Stimulated activated memory B cell treated with anti-CD40 and anti-IgM and Interleukin-4, amounts not matched to agents 10 μg/mL and 1 μg/mL and 100 μg/mL, for 72 hours (primary cell): ENCODE measurements around the gene RFPL1.
"Not testable (repeated sequence)": the region's sequence is repeated elsewhere in the genome, so short reads cannot be mapped to it uniquely, and the experiment has no call there.

ENCODE experiments used
- ATAC-seq: fragments of 150-1000 bp; cut with Tn5 transposase; 2 replicates; pipeline ENCODE4 v1.10.0; 2021
- H3K27ac Mint-ChIP-seq: one replicate; pipeline ENCODE4 v1.8.0; 2022; ENCODE audit warnings: mild to moderate bottlenecking, mixed read lengths
- H3K27me3 Mint-ChIP-seq: one replicate; pipeline ENCODE4 v1.8.0; 2022; ENCODE audit warnings: mixed read lengths
- H3K36me3 Mint-ChIP-seq: one replicate; pipeline ENCODE4 v1.8.0; 2022; ENCODE audit warnings: mixed read lengths
- H3K4me1 Mint-ChIP-seq: one replicate; pipeline ENCODE4 v1.8.0; 2022; ENCODE audit warnings: mixed read lengths
- H3K4me3 Mint-ChIP-seq: one replicate; pipeline ENCODE4 v1.8.0; 2022; ENCODE audit warnings: mild to moderate bottlenecking, moderate library complexity, mixed read lengths
- H3K9me3 Mint-ChIP-seq: one replicate; pipeline ENCODE4 v1.8.0; 2022; ENCODE audit warnings: mixed read lengths

Gene RFPL1

GRCh38 chr22:29438283-29438682, at the start of gene RFPL1:
TSS of gene RFPL1 (plus strand) at chr22:29438583.
- H3K4me3 Mint-ChIP-seq, H3K36me3 Mint-ChIP-seq, H3K9me3 Mint-ChIP-seq, H3K27ac Mint-ChIP-seq, H3K4me1 Mint-ChIP-seq, ATAC-seq: not testable (repeated sequence)
- H3K27me3 Mint-ChIP-seq: peaks cover 50% of the 10 kb centered on the region

- ATAC-seq: peak; percentile 5
- H3K4me3 Mint-ChIP-seq: peak overlapping the region; percentile 96
- peak overlapping the region; percentile 96 for H3K27ac Mint-ChIP-seq
- peaks cover 57% of the 10 kb centered on the region for H3K4me1 Mint-ChIP-seq
- peaks cover 22% of the 10 kb centered on the region for H3K36me3 Mint-ChIP-seq
- no peaks in the 10 kb centered on the region for H3K27me3 Mint-ChIP-seq
- no peaks in the 10 kb centered on the region for H3K9me3 Mint-ChIP-seq
Observed at GRCh38 chr22:29388759-29389090, 49.7 kb upstream of the RFPL1 start.

- H3K9me3 Mint-ChIP-seq: no peaks in the 10 kb centered on the region
- H3K27me3 Mint-ChIP-seq: no peaks in the 10 kb centered on the region
Observed at GRCh38 chr22:29390270-29390669, 48.1 kb upstream of the RFPL1 start.

GRCh38 chr22:29391546-29391945, 46.8 kb upstream of the RFPL1 start:
- peaks cover 44% of the 10 kb centered on the region for H3K4me1 Mint-ChIP-seq
- no peak for ATAC-seq
- no peak overlapping the region for H3K27ac Mint-ChIP-seq
- H3K36me3 Mint-ChIP-seq: peaks cover 6% of the 10 kb centered on the region
- no peaks in the 10 kb centered on the region for H3K9me3 Mint-ChIP-seq
- no peak overlapping the region for H3K4me3 Mint-ChIP-seq
- H3K27me3 Mint-ChIP-seq: no peaks in the 10 kb centered on the region

More at GRCh38 chr22:29390270-29390669, 48.1 kb upstream of the RFPL1 start:
- Mint-ChIP-seq H3K4me3 (no peak overlapping the region), H3K36me3 (peaks cover 8% of the 10 kb centered on the region), H3K27ac (no peak overlapping the region), H3K4me1 (peaks cover 52% of the 10 kb centered on the region)
- no peak for ATAC-seq

- H3K4me3 Mint-ChIP-seq: no peak overlapping the region
Observed at GRCh38 chr22:29393019-29393608, 45.3 kb upstream of the RFPL1 start.

GRCh38 chr22:29394931-29395581, 43.3 kb upstream of the RFPL1 start:
- Mint-ChIP-seq H3K4me3 (no peak overlapping the region), H3K9me3 (no peaks in the 10 kb centered on the region), H3K36me3 (no peaks in the 10 kb centered on the region), H3K27me3 (no peaks in the 10 kb centered on the region), H3K27ac (peak overlapping the region; percentile 9), H3K4me1 (peaks cover 23% of the 10 kb centered on the region)
- ATAC-seq: peak; percentile 87

More at GRCh38 chr22:29393019-29393608, 45.3 kb upstream of the RFPL1 start:
- Mint-ChIP-seq H3K4me1 (peaks cover 33% of the 10 kb centered on the region), H3K36me3 (no peaks in the 10 kb centered on the region), H3K9me3 (no peaks in the 10 kb centered on the region), H3K27ac (peak overlapping the region; percentile 31), H3K27me3 (no peaks in the 10 kb centered on the region)
- ATAC-seq: no peak

- H3K9me3 Mint-ChIP-seq: no peaks in the 10 kb centered on the region
- no peak overlapping the region for H3K4me3 Mint-ChIP-seq
- no peaks in the 10 kb centered on the region for H3K36me3 Mint-ChIP-seq
- no peak for ATAC-seq
- peaks cover 23% of the 10 kb centered on the region for H3K4me1 Mint-ChIP-seq
- no peak overlapping the region for H3K27ac Mint-ChIP-seq
- H3K27me3 Mint-ChIP-seq: peaks cover 9% of the 10 kb centered on the region
Observed at GRCh38 chr22:29396126-29396525, 42.3 kb upstream of the RFPL1 start.

GRCh38 chr22:29397791-29398190, 40.6 kb upstream of the RFPL1 start:
- H3K27ac Mint-ChIP-seq: no peak overlapping the region
- ATAC-seq: no peak
- H3K4me1 Mint-ChIP-seq: peaks cover 22% of the 10 kb centered on the region

GRCh38 chr22:29400576-29400975, 37.8 kb upstream of the RFPL1 start:
- ATAC-seq: no peak
- H3K36me3 Mint-ChIP-seq: no peaks in the 10 kb centered on the region
- peaks cover 2% of the 10 kb centered on the region for H3K4me1 Mint-ChIP-seq
- no peak overlapping the region for H3K4me3 Mint-ChIP-seq
- no peak overlapping the region for H3K27ac Mint-ChIP-seq
- peaks cover 21% of the 10 kb centered on the region for H3K27me3 Mint-ChIP-seq
- no peaks in the 10 kb centered on the region for H3K9me3 Mint-ChIP-seq

More at GRCh38 chr22:29397791-29398190, 40.6 kb upstream of the RFPL1 start:
- Mint-ChIP-seq H3K27me3 (peaks cover 21% of the 10 kb centered on the region), H3K9me3 (no peaks in the 10 kb centered on the region), H3K36me3 (no peaks in the 10 kb centered on the region), H3K4me3 (no peak overlapping the region)

- not testable (repeated sequence) for H3K36me3 Mint-ChIP-seq, H3K27ac Mint-ChIP-seq, H3K4me1 Mint-ChIP-seq, ATAC-seq, H3K9me3 Mint-ChIP-seq, H3K4me3 Mint-ChIP-seq
- peaks cover 21% of the 10 kb centered on the region for H3K27me3 Mint-ChIP-seq
Observed at GRCh38 chr22:29401538-29401937, 36.8 kb upstream of the RFPL1 start.

- no peaks in the 10 kb centered on the region for H3K36me3 Mint-ChIP-seq
- no peak overlapping the region for H3K4me3 Mint-ChIP-seq
- no peak overlapping the region for H3K27ac Mint-ChIP-seq
- peaks cover 30% of the 10 kb centered on the region for H3K4me1 Mint-ChIP-seq
- ATAC-seq: no peak
- no peaks in the 10 kb centered on the region for H3K9me3 Mint-ChIP-seq
- no peaks in the 10 kb centered on the region for H3K27me3 Mint-ChIP-seq
Observed at GRCh38 chr22:29408940-29409339, 29.4 kb upstream of the RFPL1 start.

- not testable (repeated sequence) for H3K9me3 Mint-ChIP-seq, H3K27me3 Mint-ChIP-seq, H3K36me3 Mint-ChIP-seq
- Mint-ChIP-seq H3K27ac (peak overlapping the region; percentile 73), H3K4me3 (peak overlapping the region; percentile 17), H3K4me1 (peaks cover 46% of the 10 kb centered on the region)
- ATAC-seq: peak; percentile 87
Observed at GRCh38 chr22:29411569-29412211, 26.7 kb upstream of the RFPL1 start.

GRCh38 chr22:29412772-29413171, 25.6 kb upstream of the RFPL1 start:
- ATAC-seq, H3K27ac Mint-ChIP-seq, H3K4me3 Mint-ChIP-seq, H3K36me3 Mint-ChIP-seq, H3K9me3 Mint-ChIP-seq, H3K27me3 Mint-ChIP-seq: not testable (repeated sequence)
- H3K4me1 Mint-ChIP-seq: peaks cover 46% of the 10 kb centered on the region

- H3K9me3 Mint-ChIP-seq, H3K36me3 Mint-ChIP-seq, H3K27me3 Mint-ChIP-seq: not testable (repeated sequence)
- H3K27ac Mint-ChIP-seq: peak overlapping the region; percentile 91
- ATAC-seq: peak; percentile 54
- peaks cover 52% of the 10 kb centered on the region for H3K4me1 Mint-ChIP-seq
- peak overlapping the region; percentile 84 for H3K4me3 Mint-ChIP-seq
Observed at GRCh38 chr22:29414951-29415591, 23.3 kb upstream of the RFPL1 start.

GRCh38 chr22:29418704-29419103, 19.7 kb upstream of the RFPL1 start:
- not testable (repeated sequence) for H3K9me3 Mint-ChIP-seq, H3K27me3 Mint-ChIP-seq, ATAC-seq, H3K36me3 Mint-ChIP-seq, H3K4me3 Mint-ChIP-seq, H3K27ac Mint-ChIP-seq
- H3K4me1 Mint-ChIP-seq: peaks cover 51% of the 10 kb centered on the region
